ENCODE results near the gene SOCS3. TPM values are rescaled to one million over a fixed set of nuclear protein-coding genes. Genes with fewer than 3 reads are reported as not detected.

The SOCS3 gene
- total and polyA plus RNA-seq, 10 of the 15 experiments (the other 5 are each of a cell fraction or from before 2014, with no cell fraction given), result 0.05 to 3.9 (median 1.0) TPM

GRCh38 chr17:78391843-78392242, 32.0 kb upstream of the SOCS3 start:
- Histone ChIP-seq H3K9me3 (replicated peaks; ENCODE audit: control insufficient read depth, insufficient read depth, low read length) (no peaks in the 10 kb centered on the region), H3K79me2 (ENCODE audit: control insufficient read depth, insufficient read depth, low read length) (peaks cover 57% of the 10 kb centered on the region), H2AFZ (ENCODE audit: control insufficient read depth, low read depth, low read length) (no peak overlapping the region), H3K4me3 (no peak overlapping the region), H3K4me1 (ENCODE audit: control insufficient read depth, insufficient read depth, low read length) (peaks cover 50% of the 10 kb centered on the region), H4K20me1 (ENCODE audit: control insufficient read depth, insufficient read depth) (no peaks in the 10 kb centered on the region; the same call in none of the 2 replicates), H3K27me3 (replicated peaks in 1 of 2; ENCODE audit: control insufficient read depth in 2 of 2, insufficient read depth in 2 of 2, low read length in 1 of 2) (no peaks in the 10 kb centered on the region), H3K4me2 (ENCODE audit: control insufficient read depth, insufficient read depth) (no peak overlapping the region), H3K36me3 (ENCODE audit: control insufficient read depth in 2 of 2, insufficient read depth in 2 of 2, low read length in 1 of 2) (peaks cover 18 to 21% of the 10 kb centered on the region in 2 experiments), H3K9ac (ENCODE audit: control insufficient read depth, insufficient read depth, low read length) (no peak overlapping the region), H3K27ac (ENCODE audit: control insufficient read depth, insufficient read depth) (peak overlapping the region; percentile 18; the same call in 1 of the 2 replicates)
- CTCF ChIA-PET, result interaction anchor here (1.0 to 3.0 kb wide), 3 partner anchors 10 to 31 kb away, joined by 3 to 14 read pairs (median 6); partner anchors contain the start of gene SOCS3
- ATAC-seq (no peak), FAIRE-seq (no peak), DNase-seq (ENCODE audit: low read depth, low spot score) (no peak)
- POLR2A ChIA-PET, result interaction anchor here (2.6 kb wide), 1 partner anchor 10 kb away, joined by 10 read pairs; no protein-coding TSS in a partner anchor
- RAD21 ChIA-PET (ENCODE audit: unreplicated experiment), result interaction anchor here (0.6 to 1.5 kb wide), 4 partner anchors 10 to 313 kb away, joined by 3 to 5 read pairs (median 4); no protein-coding TSS in a partner anchor
- intact Hi-C loops (cut with micrococcal nuclease; ENCODE audit: unreplicated experiment), result no loop called here
- BruUV-seq (replicated peaks), result no TSS peak
- 41% methylated on average over 4 of the region's 4 CpGs for WGBS (ENCODE audit: insufficient coverage, insufficient replicate concordance, low lambda C conversion rate, missing lambda C conversion rate)
- SMC1A ChIA-PET (ENCODE audit: uncharacterized antibody, unreplicated experiment), result interaction anchor here (0.6 to 2.0 kb wide), 5 partner anchors 9 to 103 kb away, joined by 3 to 6 read pairs (median 4); no protein-coding TSS in a partner anchor
- in situ Hi-C loops (cut with MboI), result no loop called here
- TF ChIP-seq EP300 (IDR thresholded peaks at IDR 0.05; ENCODE audit: borderline replicate concordance in 1 of 2, control insufficient read depth in 1 of 2, low read depth in 2 of 2, low read length in 2 of 2), result no peak
- TF ChIP-seq RUNX3 (IDR thresholded peaks at IDR 0.05; ENCODE audit: low read length), result no peak
- no peak for TF ChIP-seq CREB1 (IDR thresholded peaks at IDR 0.05; ENCODE audit: low read depth)
- TF ChIP-seq ZBTB40 (IDR thresholded peaks at IDR 0.05; ENCODE audit: borderline replicate concordance), result no peak
- TF ChIP-seq ZNF217 (IDR thresholded peaks at IDR 0.05), result no peak
- TF ChIP-seq ESRRA (IDR thresholded peaks at IDR 0.05; ENCODE audit: low read length), result no peak
